Mononuclear cell (primary cell): ENCODE data around the gene ARHGAP10. TPM values are rescaled to one million over a fixed set of nuclear protein-coding genes. Genes with fewer than 3 reads are reported as not detected.

ENCODE experiments used
- H3K27me3 ChIP-seq: 2 replicates; pipeline ENCODE4 v1.6.0; 2011; ENCODE audit warnings: low read length, control low read depth; ENCODE audit not compliant: insufficient read depth
- H3K4me1 ChIP-seq: 2 replicates; pipeline ENCODE4 v1.5.1; 2011; ENCODE audit warnings: mild to moderate bottlenecking, low read length, control low read depth; ENCODE audit not compliant: insufficient read depth
- H3K4me3 ChIP-seq: 2 replicates; pipeline ENCODE4 v1.5.1; 2011; ENCODE audit warnings: mild to moderate bottlenecking, low read length, moderate library complexity
- H3K9me3 ChIP-seq: 2 replicates; pipeline ENCODE4 v1.5.1; 2011; ENCODE audit warnings: low read depth, mild to moderate bottlenecking, control low read depth, low read length
- total RNA-seq: library from RNA; depleted of rRNA; stranded (reverse); fragments of >200 nt; gene quantifications from one replicate; pipeline ENCODE4 v1.2.3, GENCODE V29; 2012

ARHGAP10 gene
- total RNA-seq, 1 donor: 10.6 TPM

GRCh38 chr4:147923381-147923780 is 191.5 kb downstream of the ARHGAP10 start:
- Histone ChIP-seq H3K4me1 (no peaks in the 10 kb centered on the region), H3K4me3 (no peak overlapping the region), H3K27me3 (no peaks in the 10 kb centered on the region), H3K9me3 (no peaks in the 10 kb centered on the region)

DNA sequence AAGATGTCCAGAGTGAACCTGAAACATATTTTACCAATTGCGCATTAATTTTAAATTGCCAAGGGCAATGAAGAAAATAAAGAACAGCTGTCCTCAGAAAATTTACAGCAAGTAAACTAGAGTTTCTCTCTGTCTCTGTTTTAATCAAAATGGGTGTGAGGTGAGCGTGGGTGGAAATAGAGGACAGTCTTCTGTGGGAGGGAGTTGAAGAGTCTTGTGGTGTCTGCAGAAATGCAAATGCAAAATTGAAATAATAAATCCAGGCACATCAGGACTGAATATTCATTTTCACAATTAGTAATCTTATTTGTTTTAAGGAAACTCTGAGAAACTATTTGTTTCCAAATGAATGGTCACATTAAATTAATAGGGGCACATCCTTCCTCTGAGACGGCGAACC is 192.0 kb downstream of the ARHGAP10 start:
- H3K9me3 ChIP-seq: no peaks in the 10 kb centered on the region
- no peak overlapping the region for H3K4me3 ChIP-seq
- H3K4me1 ChIP-seq: no peaks in the 10 kb centered on the region
- no peaks in the 10 kb centered on the region for H3K27me3 ChIP-seq

GRCh38 chr4:147924604-147925412 is 192.9 kb downstream of the ARHGAP10 start:
- Histone ChIP-seq H3K4me3 (no peak overlapping the region), H3K27me3 (no peaks in the 10 kb centered on the region), H3K9me3 (no peaks in the 10 kb centered on the region), H3K4me1 (no peaks in the 10 kb centered on the region)

GRCh38 chr4:147927377-147928137 is 195.7 kb downstream of the ARHGAP10 start:
- no peak overlapping the region for H3K4me3 ChIP-seq
- no peaks in the 10 kb centered on the region for H3K4me1 ChIP-seq
- H3K27me3 ChIP-seq: no peaks in the 10 kb centered on the region
- H3K9me3 ChIP-seq: no peaks in the 10 kb centered on the region

DNA sequence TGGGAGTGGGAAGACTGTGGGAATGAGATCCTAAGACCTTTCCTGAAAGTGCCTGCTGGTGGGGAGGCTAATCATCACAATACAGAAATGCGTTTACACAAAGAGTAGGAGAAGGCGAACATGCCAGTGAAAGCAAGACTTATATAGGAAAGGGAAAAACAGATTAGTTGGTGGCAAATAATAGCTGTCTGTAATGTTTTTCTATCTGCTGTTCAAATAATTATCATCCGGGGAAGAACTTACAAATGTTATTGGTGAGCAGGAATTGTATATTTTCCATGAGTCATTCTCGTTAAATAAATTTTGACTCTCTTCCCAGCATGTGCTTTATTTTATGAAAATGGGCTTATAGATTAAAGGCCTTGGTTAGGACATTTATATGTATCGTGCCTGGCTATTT is 196.5 kb downstream of the ARHGAP10 start:
- H3K27me3 ChIP-seq: no peaks in the 10 kb centered on the region

GRCh38 chr4:147929746-147930145 is 197.9 kb downstream of the ARHGAP10 start:
- Histone ChIP-seq H3K27me3 (no peaks in the 10 kb centered on the region), H3K9me3 (no peaks in the 10 kb centered on the region), H3K4me1 (no peaks in the 10 kb centered on the region), H3K4me3 (no peak overlapping the region)

More for the DNA sequence above, 196.5 kb downstream of the ARHGAP10 start:
- no peak overlapping the region for H3K4me3 ChIP-seq
- no peaks in the 10 kb centered on the region for H3K9me3 ChIP-seq
- H3K4me1 ChIP-seq: no peaks in the 10 kb centered on the region

GRCh38 chr4:147933316-147933715 is 201.4 kb downstream of the ARHGAP10 start:
- Histone ChIP-seq H3K9me3 (no peaks in the 10 kb centered on the region), H3K4me1 (no peaks in the 10 kb centered on the region), H3K4me3 (no peak overlapping the region), H3K27me3 (no peaks in the 10 kb centered on the region)

GRCh38 chr4:147933779-147934178 is 201.9 kb downstream of the ARHGAP10 start:
- Histone ChIP-seq H3K4me1 (no peaks in the 10 kb centered on the region), H3K9me3 (no peaks in the 10 kb centered on the region), H3K27me3 (no peaks in the 10 kb centered on the region), H3K4me3 (no peak overlapping the region)

GRCh38 chr4:147938496-147938895 is 206.6 kb downstream of the ARHGAP10 start:
- peaks cover 10% of the 10 kb centered on the region for H3K4me1 ChIP-seq
- H3K27me3 ChIP-seq: no peaks in the 10 kb centered on the region
- H3K9me3 ChIP-seq: no peaks in the 10 kb centered on the region
- H3K4me3 ChIP-seq: no peak overlapping the region

DNA sequence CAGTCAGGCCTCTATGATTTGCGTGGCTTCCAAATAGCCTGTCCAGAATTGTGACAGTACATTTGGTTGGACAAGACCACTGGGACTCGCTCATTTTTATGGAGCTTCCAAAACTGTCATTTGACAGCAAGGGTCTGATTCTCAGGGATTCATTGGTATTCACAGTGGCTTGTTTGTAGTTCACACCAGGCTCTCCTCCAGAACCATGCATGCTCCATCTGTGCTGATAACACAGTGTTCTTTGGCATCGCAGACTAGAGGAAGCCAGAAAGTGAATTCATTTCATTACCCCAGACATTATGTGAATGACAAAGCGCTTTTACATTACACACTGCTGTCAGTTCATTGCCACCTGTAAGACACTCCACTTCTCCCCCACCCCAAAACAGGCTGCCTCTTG is 208.3 kb downstream of the ARHGAP10 start:
- Histone ChIP-seq H3K27me3 (no peaks in the 10 kb centered on the region), H3K9me3 (no peaks in the 10 kb centered on the region), H3K4me1 (peaks cover 13% of the 10 kb centered on the region), H3K4me3 (no peak overlapping the region)

- Histone ChIP-seq H3K4me3 (no peak overlapping the region), H3K4me1 (peaks cover 13% of the 10 kb centered on the region), H3K9me3 (no peaks in the 10 kb centered on the region), H3K27me3 (no peaks in the 10 kb centered on the region)
Measured at GRCh38 chr4:147941373-147941772, 209.5 kb downstream of the ARHGAP10 start.

DNA sequence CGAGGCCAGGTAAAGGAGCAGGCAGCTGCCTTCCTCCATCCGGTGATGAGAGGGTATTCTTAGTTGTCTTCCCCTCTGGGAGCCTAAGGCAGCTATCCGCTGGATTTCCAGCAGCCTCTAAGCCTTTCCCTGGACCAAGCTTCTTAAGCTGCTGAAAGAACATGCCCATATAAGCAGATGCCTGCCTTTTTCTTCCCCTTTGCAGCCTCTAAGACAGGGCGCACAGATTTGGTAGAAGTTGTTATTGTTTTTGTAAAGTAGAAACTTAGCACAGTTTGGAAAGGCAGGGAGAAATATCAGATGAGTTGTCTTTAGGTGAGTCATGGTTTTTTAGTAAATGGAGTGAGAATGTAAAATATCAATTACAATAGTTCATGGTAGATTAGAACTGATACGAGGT is 210.8 kb downstream of the ARHGAP10 start:
- Histone ChIP-seq H3K27me3 (no peaks in the 10 kb centered on the region), H3K4me1 (peaks cover 13% of the 10 kb centered on the region), H3K9me3 (no peaks in the 10 kb centered on the region)

GRCh38 chr4:147943159-147943638 is 211.3 kb downstream of the ARHGAP10 start:
- Histone ChIP-seq H3K4me3 (no peak overlapping the region), H3K27me3 (no peaks in the 10 kb centered on the region), H3K4me1 (peaks cover 13% of the 10 kb centered on the region)

More for the DNA sequence above, 210.8 kb downstream of the ARHGAP10 start:
- H3K4me3 ChIP-seq: no peak overlapping the region

GRCh38 chr4:147944249-147944648 is 212.4 kb downstream of the ARHGAP10 start:
- H3K4me1 ChIP-seq: peaks cover 13% of the 10 kb centered on the region
- no peaks in the 10 kb centered on the region for H3K27me3 ChIP-seq
- no peak overlapping the region for H3K4me3 ChIP-seq
- H3K9me3 ChIP-seq: no peaks in the 10 kb centered on the region

More at GRCh38 chr4:147943159-147943638, 211.3 kb downstream of the ARHGAP10 start:
- no peaks in the 10 kb centered on the region for H3K9me3 ChIP-seq

DNA sequence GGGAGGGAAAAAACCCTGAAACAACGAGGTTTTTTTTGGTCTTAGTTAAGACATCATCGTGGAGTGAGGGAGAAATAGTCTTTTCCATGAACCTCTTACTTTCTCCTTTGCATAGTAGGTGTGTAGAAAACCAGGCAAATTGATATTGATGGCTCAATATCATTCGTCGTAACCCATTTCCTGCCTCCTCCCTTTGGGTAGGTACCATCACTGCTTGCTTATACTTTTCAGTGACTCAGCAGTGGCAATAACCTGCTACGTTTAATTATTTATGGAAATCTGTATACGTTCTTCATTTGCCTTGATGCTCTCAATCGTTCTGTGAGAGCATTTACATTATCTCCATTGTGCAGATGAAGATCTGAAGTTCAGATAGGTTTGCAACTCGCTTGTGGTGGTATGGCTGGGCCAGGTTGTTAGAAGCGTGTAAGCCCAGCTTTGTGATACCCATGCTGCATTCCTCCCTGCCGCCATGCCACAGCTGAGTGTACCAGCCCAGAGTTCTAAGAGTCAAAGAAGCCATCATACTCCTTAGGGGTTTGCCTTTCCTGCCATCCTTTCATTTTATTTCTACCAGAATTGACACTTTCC is 212.9 kb downstream of the ARHGAP10 start:
- no peaks in the 10 kb centered on the region for H3K27me3 ChIP-seq
- no peaks in the 10 kb centered on the region for H3K9me3 ChIP-seq
- H3K4me3 ChIP-seq: no peak overlapping the region
- H3K4me1 ChIP-seq: peaks cover 13% of the 10 kb centered on the region
